ENCODE results near the gene MYO7A. TPM values are rescaled to one million over a fixed set of nuclear protein-coding genes. Genes with fewer than 3 reads are reported as not detected.

MYO7A gene
- total and polyA plus RNA-seq, 2 of the 8 experiments (the other 6 are each of a cell fraction or from before 2014, with no cell fraction given): 1.5 to 1.9 TPM

DNA sequence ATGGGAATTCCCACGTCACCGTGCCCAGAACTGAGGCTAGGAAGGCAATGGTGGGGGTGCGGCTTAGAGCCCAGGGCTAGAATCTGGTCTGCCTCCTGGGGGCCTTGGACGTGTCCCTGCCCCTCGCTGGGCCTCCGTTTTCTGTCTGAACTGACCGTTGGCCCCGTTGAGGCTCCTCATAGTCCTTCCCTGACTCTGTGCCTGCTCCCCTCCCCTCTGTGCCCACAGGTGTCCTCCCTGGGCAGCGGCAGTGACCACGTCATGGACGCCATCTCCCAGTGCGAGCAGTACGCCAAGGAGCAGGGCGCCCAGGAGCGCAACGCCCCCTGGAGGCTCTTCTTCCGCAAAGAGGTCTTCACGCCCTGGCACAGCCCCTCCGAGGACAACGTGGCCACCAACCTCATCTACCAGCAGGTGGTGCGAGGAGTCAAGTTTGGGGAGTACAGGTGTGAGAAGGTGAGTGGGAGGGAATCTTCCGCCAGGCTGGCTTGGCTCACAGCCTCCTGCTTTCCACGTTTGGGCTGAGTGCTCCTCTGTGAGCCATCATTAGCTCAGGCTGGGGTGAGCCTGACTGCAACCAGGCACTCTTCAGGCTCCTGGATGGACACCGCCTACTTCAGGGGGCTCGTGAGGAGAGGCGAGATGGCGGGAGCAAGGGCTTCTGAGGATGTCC is 63.9 kb downstream of the MYO7A start (continued):
- TF ChIP-seq USF2 (IDR thresholded peaks at IDR 0.05; ENCODE audit: low read length) (no peak; the same call in 1 of the 2 replicates), EP300 (IDR thresholded peaks at IDR 0.05; ENCODE audit: borderline replicate concordance in 1 of 2, low read depth in 2 of 2, low read length in 2 of 2) (no peak), CHD7 (IDR thresholded peaks at IDR 0.05; ENCODE audit: insufficient replicate concordance, low read length) (no peak), CREB1 (IDR thresholded peaks at IDR 0.05) (peak; percentile 83), HDAC2 (IDR thresholded peaks at IDR 0.05; ENCODE audit: borderline replicate concordance in 1 of 2, low read depth in 2 of 2, low read length in 2 of 2) (no peak; a peak in 1 of 4 replicates)
- TF ChIP-seq, protein P1, sequence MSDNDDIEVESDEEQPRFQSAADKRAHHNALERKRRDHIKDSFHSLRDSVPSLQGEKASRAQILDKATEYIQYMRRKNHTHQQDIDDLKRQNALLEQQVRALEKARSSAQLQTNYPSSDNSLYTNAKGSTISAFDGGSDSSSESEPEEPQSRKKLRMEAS (IDR thresholded peaks at IDR 0.05): peak; percentile 98
- TF ChIP-seq, protein P2, sequence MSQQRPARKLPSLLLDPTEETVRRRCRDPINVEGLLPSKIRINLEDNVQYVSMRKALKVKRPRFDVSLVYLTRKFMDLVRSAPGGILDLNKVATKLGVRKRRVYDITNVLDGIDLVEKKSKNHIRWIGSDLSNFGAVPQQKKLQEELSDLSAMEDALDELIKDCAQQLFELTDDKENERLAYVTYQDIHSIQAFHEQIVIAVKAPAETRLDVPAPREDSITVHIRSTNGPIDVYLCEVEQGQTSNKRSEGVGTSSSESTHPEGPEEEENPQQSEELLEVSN (IDR thresholded peaks at IDR 0.05): peak; percentile 95
